GM12873 (cell line): ENCODE data around the gene C22orf42.
A peak's percentile ranks its signal among the peaks of the same experiment; 100 is the strongest.

Experiments
- TF ChIP-seq, protein P1 (sequence below): IDR thresholded peaks from 2 replicates; pipeline ENCODE4 v1.5.1; 2012; ENCODE audit warnings: low read depth, mild to moderate bottlenecking, moderate library complexity, low read length, control low read depth; ENCODE audit not compliant: insufficient read depth; ENCODE audit errors: missing control alignments

The C22orf42 gene

DNA sequence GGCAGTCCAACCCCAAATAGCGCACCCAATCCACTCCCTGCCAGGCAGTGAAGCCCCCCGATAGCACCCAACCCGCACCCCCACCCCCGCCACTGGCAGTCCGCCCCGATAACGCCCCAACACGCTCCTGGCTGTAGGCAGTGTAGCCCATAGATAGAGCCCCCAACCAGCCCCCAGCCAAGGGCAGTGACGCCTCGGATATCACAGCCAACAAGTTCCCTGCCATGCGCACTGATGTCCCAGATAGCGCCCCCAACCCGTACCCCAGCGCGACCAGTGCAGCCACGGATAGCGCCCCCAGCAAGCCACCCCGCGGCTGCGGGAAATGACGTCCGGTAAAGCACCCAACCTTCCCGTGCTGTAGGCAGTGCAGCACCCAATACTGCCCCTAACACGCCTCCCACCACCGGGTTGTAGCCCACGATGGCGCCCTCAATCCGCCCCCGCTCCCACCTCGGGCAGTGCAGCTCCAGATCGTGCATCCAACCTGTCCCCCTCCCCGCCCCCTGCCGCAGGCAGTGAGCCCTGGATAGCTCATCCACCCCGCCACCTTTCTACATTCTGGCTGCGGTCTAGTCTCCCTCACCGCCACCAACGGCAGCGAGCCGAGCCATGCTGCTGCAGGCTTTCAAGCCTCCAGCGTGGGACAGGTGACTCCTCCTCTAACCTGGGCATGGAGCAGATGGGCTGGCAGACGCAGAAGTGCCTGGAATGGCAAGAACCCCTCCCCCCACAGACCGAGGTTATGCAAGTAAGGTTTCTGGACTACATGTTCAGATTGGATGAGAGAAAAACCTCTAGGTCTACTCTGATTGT is 45.1 kb upstream of the C22orf42 start:
- TF ChIP-seq, protein P1, sequence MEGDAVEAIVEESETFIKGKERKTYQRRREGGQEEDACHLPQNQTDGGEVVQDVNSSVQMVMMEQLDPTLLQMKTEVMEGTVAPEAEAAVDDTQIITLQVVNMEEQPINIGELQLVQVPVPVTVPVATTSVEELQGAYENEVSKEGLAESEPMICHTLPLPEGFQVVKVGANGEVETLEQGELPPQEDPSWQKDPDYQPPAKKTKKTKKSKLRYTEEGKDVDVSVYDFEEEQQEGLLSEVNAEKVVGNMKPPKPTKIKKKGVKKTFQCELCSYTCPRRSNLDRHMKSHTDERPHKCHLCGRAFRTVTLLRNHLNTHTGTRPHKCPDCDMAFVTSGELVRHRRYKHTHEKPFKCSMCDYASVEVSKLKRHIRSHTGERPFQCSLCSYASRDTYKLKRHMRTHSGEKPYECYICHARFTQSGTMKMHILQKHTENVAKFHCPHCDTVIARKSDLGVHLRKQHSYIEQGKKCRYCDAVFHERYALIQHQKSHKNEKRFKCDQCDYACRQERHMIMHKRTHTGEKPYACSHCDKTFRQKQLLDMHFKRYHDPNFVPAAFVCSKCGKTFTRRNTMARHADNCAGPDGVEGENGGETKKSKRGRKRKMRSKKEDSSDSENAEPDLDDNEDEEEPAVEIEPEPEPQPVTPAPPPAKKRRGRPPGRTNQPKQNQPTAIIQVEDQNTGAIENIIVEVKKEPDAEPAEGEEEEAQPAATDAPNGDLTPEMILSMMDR, result no peak

DNA sequence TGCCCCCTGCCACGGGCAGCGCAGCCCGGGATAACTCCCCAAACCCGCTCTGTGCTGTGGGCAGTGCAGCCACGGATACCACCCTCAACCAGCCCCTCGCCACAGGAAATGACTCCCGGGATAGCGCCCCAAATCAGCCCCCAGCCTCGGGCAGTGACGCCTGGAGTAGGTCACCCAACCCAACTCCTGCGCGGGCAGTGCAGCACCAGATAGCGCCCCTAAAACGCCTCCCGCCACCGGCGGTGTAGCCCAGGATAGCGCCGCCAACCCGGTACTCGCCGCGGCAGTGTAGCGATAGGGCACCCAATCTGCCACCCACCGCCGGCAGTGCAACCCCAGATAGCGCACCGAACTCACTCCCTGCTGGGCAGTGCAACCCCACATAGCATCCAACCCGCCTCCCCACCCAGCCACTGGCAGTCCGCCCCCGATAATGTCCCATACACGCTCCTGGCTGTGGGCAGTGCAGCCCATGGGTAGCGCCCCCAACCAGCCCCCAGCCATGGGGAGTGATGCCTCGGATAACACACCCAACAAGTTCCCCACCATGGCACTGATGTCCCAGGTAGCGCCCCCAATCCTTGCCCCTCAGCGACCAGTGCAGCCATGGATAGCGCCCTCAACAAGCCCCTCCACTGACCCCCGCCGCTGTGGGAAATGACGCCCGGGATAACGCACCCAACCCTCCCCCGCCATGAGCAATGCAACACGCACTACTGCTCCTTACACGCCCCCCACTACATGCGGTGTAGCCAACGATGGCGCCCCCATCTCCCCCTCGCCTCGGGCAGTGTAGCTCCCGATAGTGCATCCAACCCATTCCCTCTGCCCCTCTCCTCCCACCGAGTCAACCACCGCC is 44.3 kb upstream of the C22orf42 start:
- TF ChIP-seq, protein P1, result no peak

DNA sequence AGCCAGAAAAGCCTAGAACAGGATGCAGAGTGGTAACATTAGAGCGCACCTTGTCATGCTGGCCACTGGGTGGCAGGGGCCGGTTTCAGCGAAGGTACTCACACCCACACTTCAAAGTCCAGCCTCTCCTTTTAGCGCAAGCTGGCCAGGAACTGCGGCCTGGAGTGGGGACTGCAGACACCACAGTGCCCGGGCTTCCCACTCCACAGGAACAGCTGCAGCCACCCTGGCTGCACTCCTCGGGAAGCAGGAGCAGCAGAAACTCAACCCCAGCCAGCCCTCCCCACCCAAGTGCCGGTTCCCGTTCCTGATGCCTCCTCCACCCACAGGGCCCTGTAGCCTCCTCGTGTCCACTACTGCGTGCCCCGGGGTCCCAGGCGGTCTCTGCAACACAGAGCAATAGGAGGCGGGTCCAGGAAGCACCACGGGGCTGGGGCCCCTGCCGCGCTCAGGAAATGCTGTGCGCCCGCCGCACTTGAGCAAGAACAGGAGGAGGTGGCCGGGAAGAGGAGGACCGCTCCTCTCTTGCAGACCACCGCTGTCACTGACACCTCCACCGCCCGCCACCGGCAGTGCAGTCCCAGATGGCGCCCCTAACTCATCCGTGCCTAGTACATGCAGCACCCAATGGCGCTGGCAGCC is 43.6 kb upstream of the C22orf42 start:
- TF ChIP-seq, protein P1, result peak; percentile 70

DNA sequence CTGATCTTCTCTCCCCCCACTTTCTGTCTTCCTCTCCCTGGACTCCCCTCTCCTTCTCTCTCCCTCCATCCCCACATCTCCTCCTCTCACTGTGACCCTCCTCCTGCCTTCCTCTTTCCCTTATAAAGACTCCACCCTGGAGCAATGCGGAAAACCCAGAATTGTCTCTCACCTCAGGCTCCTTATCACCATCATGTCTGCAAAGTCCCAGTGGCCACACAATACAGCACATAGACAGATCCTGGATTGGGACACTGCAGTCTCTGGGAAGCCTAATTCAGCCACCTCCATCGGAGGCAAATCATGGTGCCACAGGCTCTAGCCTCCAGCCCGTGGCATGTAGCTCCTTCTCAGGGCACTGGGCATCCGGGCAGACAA is 43.0 kb upstream of the C22orf42 start:
- TF ChIP-seq, protein P1, result no peak

DNA sequence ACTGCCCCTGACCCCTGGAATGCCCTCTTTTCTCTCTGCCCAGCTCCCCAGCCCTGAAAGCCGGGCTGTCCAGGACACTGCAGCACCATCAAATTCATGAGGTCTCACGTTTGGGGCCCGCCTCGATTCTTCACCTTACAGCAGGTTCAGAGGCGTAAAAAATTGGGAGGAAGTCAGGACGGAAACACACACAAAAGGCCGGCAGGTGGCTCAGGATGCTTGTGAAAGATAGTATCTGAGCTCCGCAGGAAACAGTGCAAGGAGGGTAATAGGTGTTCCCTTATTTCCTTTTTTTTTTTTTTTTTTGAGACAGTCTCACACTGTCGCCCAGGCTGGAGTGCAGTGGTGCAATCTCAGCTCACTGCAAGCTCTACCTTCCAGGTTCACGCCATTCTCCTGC is 41.6 kb upstream of the C22orf42 start:
- TF ChIP-seq, protein P1, result no peak

DNA sequence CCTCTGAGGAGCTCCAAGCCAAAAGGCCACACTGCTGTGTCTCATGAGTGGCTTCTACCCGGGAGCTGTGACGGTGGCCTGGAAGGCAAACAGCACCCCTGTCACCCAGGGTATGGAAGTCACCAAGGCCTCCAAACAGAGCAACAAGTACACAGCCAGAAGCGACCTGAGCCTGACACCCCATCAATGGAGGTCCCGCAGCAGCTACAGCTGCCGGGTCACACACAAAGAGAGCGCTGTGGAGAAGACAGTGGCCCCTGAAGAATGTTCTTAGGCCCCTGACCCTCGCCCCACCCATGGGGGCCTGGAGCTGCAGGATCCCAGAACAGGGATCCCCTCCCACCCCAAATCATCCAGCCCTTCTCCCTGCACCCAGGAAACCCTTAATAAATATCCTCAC is 40.9 kb upstream of the C22orf42 start:
- TF ChIP-seq, protein P1, result no peak

DNA sequence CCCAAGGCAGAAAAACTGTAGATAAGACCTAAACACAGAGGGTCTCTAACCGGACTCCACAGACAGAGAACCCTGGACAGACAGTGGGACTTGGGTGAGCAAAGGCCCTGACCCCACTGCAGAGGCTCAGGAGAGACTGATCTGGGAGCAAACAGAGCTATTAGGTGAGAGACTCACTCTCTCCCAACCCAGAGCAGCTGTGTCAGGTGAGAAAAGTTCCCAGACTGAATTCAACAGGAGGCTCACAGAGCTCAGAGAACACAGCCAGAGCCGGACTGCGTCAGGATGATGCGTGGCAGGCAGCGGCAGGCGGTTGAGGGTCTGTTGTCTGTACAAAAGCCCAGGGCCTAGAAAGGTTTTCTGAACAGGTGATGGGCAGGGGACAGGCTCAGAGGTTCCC is 40.2 kb upstream of the C22orf42 start:
- TF ChIP-seq, protein P1, result no peak
